Immature natural killer cell (primary cell): ENCODE measurements around the gene WFDC5. TPM values are rescaled to one million over a fixed set of nuclear protein-coding genes. Genes with fewer than 3 reads are reported as not detected.
"Not testable (repeated sequence)": the region's sequence is repeated elsewhere in the genome, so short reads cannot be mapped to it uniquely, and the experiment has no call there.

ENCODE experiments used
- DNase-seq, 3 donors: peaks; one replicate each; pipeline ENCODE4 v3.0.0; 2022; ENCODE audit warnings: mixed read lengths in 1 of 3
- H3K27ac Mint-ChIP-seq, 6 donors: one replicate each; pipeline ENCODE4 v1.8.0; 2020; ENCODE audit warnings: mixed read lengths in 6 of 6, mild to moderate bottlenecking in 5 of 6, inconsistent platforms in 4 of 6, moderate library complexity in 3 of 6
- H3K27me3 Mint-ChIP-seq, 3 donors: one replicate each; pipeline ENCODE4 v1.8.0; 2020 to 2021; ENCODE audit warnings: low read depth in 3 of 3, mild to moderate bottlenecking in 3 of 3, mixed read lengths in 3 of 3, moderate library complexity in 3 of 3, inconsistent platforms in 1 of 3
- H3K36me3 Mint-ChIP-seq, 3 donors: one replicate each; pipeline ENCODE4 v1.8.0; 2020; ENCODE audit warnings: mixed read lengths in 3 of 3, inconsistent platforms in 2 of 3, mild to moderate bottlenecking in 2 of 3
- H3K4me1 Mint-ChIP-seq, 2 donors: one replicate each; pipeline ENCODE4 v1.8.0; 2020; ENCODE audit warnings: inconsistent platforms in 2 of 2, mild to moderate bottlenecking in 2 of 2, mixed read lengths in 2 of 2, moderate library complexity in 1 of 2
- H3K4me3 Mint-ChIP-seq, 5 donors: one replicate each; pipeline ENCODE4 v1.8.0; 2020; ENCODE audit warnings: mild to moderate bottlenecking in 5 of 5, mixed read lengths in 5 of 5, inconsistent platforms in 3 of 5, moderate library complexity in 3 of 5
- H3K9me3 Mint-ChIP-seq, 6 donors: one replicate each; pipeline ENCODE4 v1.8.0; 2020; ENCODE audit warnings: mild to moderate bottlenecking in 6 of 6, mixed read lengths in 6 of 6, inconsistent platforms in 4 of 6, moderate library complexity in 3 of 6
- polyA plus RNA-seq, 3 donors: library from polyadenylated mRNA; unstranded; fragments of 300-500 nt; fragmentation: Illumina TruSeq; gene quantifications; one replicate each; pipeline ENCODE4 v1.2.3, GENCODE V29; 2021

WFDC5 gene
- polyA plus RNA-seq, 3 donors from 2014 or later: not detected

- H3K27ac Mint-ChIP-seq: peak overlapping the region in 5 of 6 donors; percentile 34 to 66 (median 61)
- peaks cover 0 to 4% (median 2%) of the 10 kb centered on the region in 3 donors for H3K27me3 Mint-ChIP-seq
- H3K4me1 Mint-ChIP-seq: peaks cover 65 to 90% of the 10 kb centered on the region in 2 donors
- H3K4me3 Mint-ChIP-seq: no peak overlapping the region
- H3K36me3 Mint-ChIP-seq: peaks cover 10 to 29% (median 13%) of the 10 kb centered on the region in 3 donors
- no peak for DNase-seq
- H3K9me3 Mint-ChIP-seq: no peaks in the 10 kb centered on the region
Measured at GRCh38 chr20:45070932-45071632, 43.9 kb downstream of the WFDC5 start.

- no peak for DNase-seq
- H3K27ac Mint-ChIP-seq: peak overlapping the region in 4 of 6 donors; percentile 24 to 61 (median 42)
- H3K4me1 Mint-ChIP-seq: peaks cover 80 to 100% of the 10 kb centered on the region in 2 donors
- peaks cover 0 to 4% (median 2%) of the 10 kb centered on the region in 3 donors for H3K27me3 Mint-ChIP-seq
- H3K9me3 Mint-ChIP-seq: no peaks in the 10 kb centered on the region
- H3K36me3 Mint-ChIP-seq: peaks cover 5 to 22% (median 13%) of the 10 kb centered on the region in 3 donors
- H3K4me3 Mint-ChIP-seq: no peak overlapping the region
Measured at GRCh38 chr20:45069261-45069660, 45.7 kb downstream of the WFDC5 start.

- DNase-seq: no peak
- Mint-ChIP-seq H3K36me3 (peaks cover 5 to 26% (median 18%) of the 10 kb centered on the region in 3 donors), H3K27ac (peak overlapping the region in 3 of 6 donors; percentile 29 to 60 (median 57)), H3K4me1 (peaks cover 72 to 94% of the 10 kb centered on the region in 2 donors), H3K27me3 (peaks cover 0 to 4% (median 2%) of the 10 kb centered on the region in 3 donors), H3K9me3 (no peaks in the 10 kb centered on the region), H3K4me3 (no peak overlapping the region)
Measured at GRCh38 chr20:45067558-45067957, 47.4 kb downstream of the WFDC5 start.

DNA sequence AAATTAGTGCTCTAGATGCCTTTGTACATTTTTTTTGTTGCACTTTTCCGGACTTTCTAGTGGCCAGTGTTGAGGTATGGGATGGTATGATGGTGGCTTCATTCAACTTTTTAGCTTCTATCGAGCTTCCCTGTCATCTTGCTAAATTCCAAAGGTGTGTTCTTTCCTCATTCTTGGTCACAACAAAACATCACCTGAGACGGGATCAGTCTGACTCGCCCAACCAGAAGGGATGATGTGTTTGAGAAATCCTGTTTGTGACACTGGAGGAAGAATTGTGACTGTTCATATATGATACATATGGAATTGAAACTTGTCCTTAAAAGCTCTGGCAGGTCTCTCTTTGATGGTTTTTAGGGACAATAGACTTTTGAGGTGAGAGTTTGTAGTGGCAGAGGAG is 47.9 kb downstream of the WFDC5 start:
- no peak for DNase-seq
- Mint-ChIP-seq H3K9me3 (no peaks in the 10 kb centered on the region), H3K36me3 (peaks cover 5 to 26% (median 18%) of the 10 kb centered on the region in 3 donors), H3K4me1 (peaks cover 72 to 93% of the 10 kb centered on the region in 2 donors), H3K4me3 (no peak overlapping the region), H3K27me3 (peaks cover 0 to 4% (median 2%) of the 10 kb centered on the region in 3 donors), H3K27ac (peak overlapping the region in 3 of 6 donors; percentile 14 to 57 (median 29))

DNA sequence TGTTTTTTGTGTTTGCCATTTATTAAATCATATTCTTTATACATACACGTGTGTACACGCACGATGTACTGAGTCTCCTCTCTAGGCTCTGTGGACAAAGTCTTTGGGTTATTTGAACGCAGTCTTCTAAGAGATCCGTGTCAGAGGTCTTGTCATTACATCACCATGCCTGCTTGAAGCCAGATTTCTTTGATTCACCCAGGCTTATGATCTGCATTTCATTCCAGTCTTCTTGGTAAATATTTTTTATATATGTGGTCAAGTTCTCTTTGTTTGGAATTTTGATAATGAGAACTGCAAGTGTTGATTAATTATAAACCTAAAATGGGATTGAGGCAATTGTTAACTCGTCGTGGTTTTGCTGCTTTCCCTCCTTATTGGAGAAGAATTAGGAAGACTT is 48.6 kb downstream of the WFDC5 start:
- H3K4me3 Mint-ChIP-seq: no peak overlapping the region

DNA sequence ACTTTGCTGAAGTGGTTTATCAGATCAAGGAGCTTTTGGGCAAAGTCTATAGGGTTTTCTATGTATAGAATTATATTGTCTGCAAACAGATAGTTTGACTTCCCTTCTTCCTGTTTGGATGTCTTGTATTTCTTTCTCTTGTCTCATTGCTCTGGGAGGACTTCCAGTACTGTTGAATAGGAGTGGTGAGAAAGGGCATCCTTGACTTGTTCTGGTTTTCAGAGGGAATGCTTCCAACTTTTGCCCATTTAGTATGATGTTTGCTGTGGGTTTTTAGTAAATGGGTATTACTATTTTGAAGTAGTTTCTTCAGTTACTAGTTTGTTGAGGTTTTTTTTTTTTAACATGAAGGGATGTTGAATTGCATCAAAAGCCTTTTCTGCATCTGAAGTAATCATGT is 50.2 kb downstream of the WFDC5 start:
- peak overlapping the region in 3 of 5 donors; percentile 7 to 40 (median 10) for H3K4me3 Mint-ChIP-seq
- H3K27me3 Mint-ChIP-seq: peaks cover 0 to 3% (median 2%) of the 10 kb centered on the region in 3 donors
- peak overlapping the region; percentile 24 to 67 (median 50) for H3K27ac Mint-ChIP-seq
- H3K4me1 Mint-ChIP-seq: peaks cover 67 to 86% of the 10 kb centered on the region in 2 donors
- H3K36me3 Mint-ChIP-seq: peaks cover 4 to 15% (median 12%) of the 10 kb centered on the region in 3 donors
- DNase-seq: no peak
- no peaks in the 10 kb centered on the region for H3K9me3 Mint-ChIP-seq

More for the DNA sequence above, 48.6 kb downstream of the WFDC5 start:
- H3K9me3 Mint-ChIP-seq: no peaks in the 10 kb centered on the region
- DNase-seq: no peak
- H3K27me3 Mint-ChIP-seq: peaks cover 0 to 4% (median 2%) of the 10 kb centered on the region in 3 donors
- peaks cover 5 to 26% (median 18%) of the 10 kb centered on the region in 3 donors for H3K36me3 Mint-ChIP-seq
- peak overlapping the region in 3 of 6 donors; percentile 29 to 41 (median 32) for H3K27ac Mint-ChIP-seq
- peaks cover 68 to 89% of the 10 kb centered on the region in 2 donors for H3K4me1 Mint-ChIP-seq

GRCh38 chr20:45063107-45063506 is 51.9 kb downstream of the WFDC5 start:
- peak overlapping the region in 2 of 5 donors; percentile 3 to 5 for H3K4me3 Mint-ChIP-seq
- H3K27me3 Mint-ChIP-seq: not testable (repeated sequence)

GRCh38 chr20:45061244-45061643 is 53.7 kb downstream of the WFDC5 start:
- Mint-ChIP-seq H3K9me3 (no peaks in the 10 kb centered on the region), H3K4me1 (peaks cover 65 to 85% of the 10 kb centered on the region in 2 donors), H3K4me3 (no peak overlapping the region), H3K27ac (peak overlapping the region in 4 of 6 donors; percentile 11 to 61 (median 38)), H3K36me3 (peaks cover 4 to 16% (median 7%) of the 10 kb centered on the region in 3 donors), H3K27me3 (no peaks in the 10 kb centered on the region)
- DNase-seq: no peak

More at GRCh38 chr20:45063107-45063506, 51.9 kb downstream of the WFDC5 start:
- Mint-ChIP-seq H3K27ac (peak overlapping the region in 5 of 6 donors; percentile 19 to 73 (median 46)), H3K36me3 (peaks cover 3 to 12% (median 6%) of the 10 kb centered on the region in 3 donors), H3K4me1 (peaks cover 71 to 86% of the 10 kb centered on the region in 2 donors)
- not testable (repeated sequence) for DNase-seq, H3K9me3 Mint-ChIP-seq

DNA sequence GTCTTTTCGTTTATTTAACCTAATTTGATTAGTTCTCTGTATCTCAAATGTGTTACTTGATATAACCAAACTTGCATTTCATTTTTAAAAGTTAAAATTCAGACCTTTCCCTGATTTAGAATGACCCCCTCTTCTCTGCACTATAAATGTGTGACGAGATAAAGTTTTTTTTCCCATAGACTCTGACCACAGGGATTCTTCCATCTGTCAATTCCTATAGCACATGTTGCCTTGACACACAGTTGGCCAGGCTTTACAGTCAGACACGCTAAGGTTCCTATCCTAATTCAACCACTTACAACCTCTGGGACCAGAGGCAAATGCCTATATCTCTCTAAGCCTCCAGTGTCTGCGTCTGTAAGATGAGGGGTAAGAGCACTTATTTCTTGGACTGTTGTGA is 54.7 kb downstream of the WFDC5 start:
- H3K36me3 Mint-ChIP-seq: peaks cover 4 to 19% (median 10%) of the 10 kb centered on the region in 3 donors
- H3K27ac Mint-ChIP-seq: peak overlapping the region in 4 of 6 donors; percentile 7 to 86 (median 54)
- DNase-seq: no peak
- H3K27me3 Mint-ChIP-seq: peaks cover 0 to 1% (median 0%) of the 10 kb centered on the region in 3 donors
- H3K9me3 Mint-ChIP-seq: no peaks in the 10 kb centered on the region
- H3K4me1 Mint-ChIP-seq: peaks cover 66 to 85% of the 10 kb centered on the region in 2 donors
- no peak overlapping the region for H3K4me3 Mint-ChIP-seq

Other genes starting within 250 kb of the WFDC5 start
- gene YWHAB, start 229.5 kb downstream of the WFDC5 start, polyA plus RNA-seq: 100 to 1,000 TPM; 541 to 648 (median 556) TPM
- gene PABPC1L, start 205.1 kb downstream of the WFDC5 start, polyA plus RNA-seq: under 1 TPM in 1 of 3 donors, not detected in 2; 0.99 TPM
- gene TOMM34, start 154.8 kb downstream of the WFDC5 start, polyA plus RNA-seq: 10 to 100 TPM; 13.4 to 30.0 (median 24.8) TPM
- gene STK4, start 148.7 kb downstream of the WFDC5 start, polyA plus RNA-seq: 100 to 1,000 TPM; 122 to 256 (median 133) TPM
- under 1 TPM in 1 of 3 donors, not detected in 2; 0.04 TPM for gene KCNS1, start 14.0 kb downstream of the WFDC5 start, polyA plus RNA-seq
- not detected for gene WFDC12, start 9.3 kb upstream of the WFDC5 start, polyA plus RNA-seq
- not detected for gene PI3, start 59.7 kb upstream of the WFDC5 start, polyA plus RNA-seq
- gene SEMG1, start 91.9 kb upstream of the WFDC5 start, polyA plus RNA-seq: not detected
- gene SEMG2, start 106.2 kb upstream of the WFDC5 start, polyA plus RNA-seq: not detected
- not detected for gene SLPI, start 139.4 kb upstream of the WFDC5 start, polyA plus RNA-seq
- not detected for gene RBPJL, start 191.7 kb upstream of the WFDC5 start, polyA plus RNA-seq
- not detected for gene MATN4, start 193.1 kb upstream of the WFDC5 start, polyA plus RNA-seq
- gene SDC4, start 233.2 kb upstream of the WFDC5 start, polyA plus RNA-seq: under 1 TPM in 2 of 3 donors, not detected in 1; 0.56 to 0.69 TPM
- 10 to 100 TPM; 32.6 to 52.4 (median 47.1) TPM for gene SYS1, start 248.0 kb upstream of the WFDC5 start, polyA plus RNA-seq